ENCODE results near the gene RNU6-7. TPM values are rescaled to one million over a fixed set of nuclear protein-coding genes. Genes with fewer than 3 reads are reported as not detected.

Gene RNU6-7
- total RNA-seq, 4 donors from 2014 or later = not detected

DNA sequence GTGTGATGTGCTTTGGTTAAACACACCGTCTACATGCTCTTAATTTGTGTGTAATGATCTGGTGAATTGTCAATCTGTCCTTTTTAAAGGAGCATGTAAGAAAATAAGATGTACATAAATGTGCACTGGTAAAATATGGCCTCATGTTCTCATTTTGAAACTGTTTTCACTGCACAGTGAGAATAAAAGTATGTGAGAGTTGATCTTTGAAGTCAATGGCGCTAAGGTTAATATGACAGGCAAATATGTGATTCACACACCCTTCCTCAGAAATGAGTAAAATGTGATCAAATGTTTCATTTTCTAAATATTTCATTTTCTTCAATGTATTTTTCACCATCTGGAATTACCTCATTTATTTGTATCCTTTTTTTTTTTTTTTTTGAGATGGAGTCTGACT, 8.3 kb upstream of the RNU6-7 start:
- H3K4me3 ChIP-seq (ENCODE audit: low read depth, poor library complexity, severe bottlenecking) = no peak overlapping the region
- 83 to 85% methylated on average over 2 of the region's 2 CpGs for WGBS, 2 donors
- no peak for DNase-seq (ENCODE audit: low spot score in 2 of 2)
- intact Hi-C loops (cut with DNase I; ENCODE audit: low total_unique reads) = no loop called here
- TF ChIP-seq, protein P1, sequence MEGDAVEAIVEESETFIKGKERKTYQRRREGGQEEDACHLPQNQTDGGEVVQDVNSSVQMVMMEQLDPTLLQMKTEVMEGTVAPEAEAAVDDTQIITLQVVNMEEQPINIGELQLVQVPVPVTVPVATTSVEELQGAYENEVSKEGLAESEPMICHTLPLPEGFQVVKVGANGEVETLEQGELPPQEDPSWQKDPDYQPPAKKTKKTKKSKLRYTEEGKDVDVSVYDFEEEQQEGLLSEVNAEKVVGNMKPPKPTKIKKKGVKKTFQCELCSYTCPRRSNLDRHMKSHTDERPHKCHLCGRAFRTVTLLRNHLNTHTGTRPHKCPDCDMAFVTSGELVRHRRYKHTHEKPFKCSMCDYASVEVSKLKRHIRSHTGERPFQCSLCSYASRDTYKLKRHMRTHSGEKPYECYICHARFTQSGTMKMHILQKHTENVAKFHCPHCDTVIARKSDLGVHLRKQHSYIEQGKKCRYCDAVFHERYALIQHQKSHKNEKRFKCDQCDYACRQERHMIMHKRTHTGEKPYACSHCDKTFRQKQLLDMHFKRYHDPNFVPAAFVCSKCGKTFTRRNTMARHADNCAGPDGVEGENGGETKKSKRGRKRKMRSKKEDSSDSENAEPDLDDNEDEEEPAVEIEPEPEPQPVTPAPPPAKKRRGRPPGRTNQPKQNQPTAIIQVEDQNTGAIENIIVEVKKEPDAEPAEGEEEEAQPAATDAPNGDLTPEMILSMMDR (IDR thresholded peaks at IDR 0.05) = no peak

DNA sequence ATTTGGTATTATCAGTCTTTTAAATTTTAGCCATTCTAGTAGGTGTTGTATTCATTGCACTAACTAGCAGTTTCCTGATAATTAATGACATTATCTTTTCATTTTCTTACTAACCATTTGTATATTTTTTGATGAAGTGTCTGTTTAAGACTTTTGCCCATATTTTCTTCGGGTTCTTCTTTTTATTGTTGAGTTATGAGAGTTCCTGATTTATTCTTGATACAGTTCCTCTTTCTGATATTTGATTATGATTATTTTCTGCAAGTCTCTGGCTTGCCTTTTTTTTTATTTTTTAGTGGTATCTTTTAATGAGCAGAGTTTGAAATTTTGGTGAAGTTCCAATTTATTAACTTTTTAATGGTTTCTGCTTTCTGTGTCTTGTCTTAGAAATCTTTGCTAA, 6.2 kb upstream of the RNU6-7 start:
- TF ChIP-seq, protein P1 (IDR thresholded peaks at IDR 0.05) = no peak
- no peak for TF ChIP-seq POLR2A (IDR thresholded peaks at IDR 0.05)
- WGBS, 2 donors = 63 to 65% methylated on average over 1 of the region's 1 CpG
- intact Hi-C loops (cut with DNase I; ENCODE audit: low total_unique reads) = no loop called here
- no peak overlapping the region for H3K4me3 ChIP-seq (ENCODE audit: low read depth, poor library complexity, severe bottlenecking)
- DNase-seq (ENCODE audit: low spot score in 2 of 2) = no peak

DNA sequence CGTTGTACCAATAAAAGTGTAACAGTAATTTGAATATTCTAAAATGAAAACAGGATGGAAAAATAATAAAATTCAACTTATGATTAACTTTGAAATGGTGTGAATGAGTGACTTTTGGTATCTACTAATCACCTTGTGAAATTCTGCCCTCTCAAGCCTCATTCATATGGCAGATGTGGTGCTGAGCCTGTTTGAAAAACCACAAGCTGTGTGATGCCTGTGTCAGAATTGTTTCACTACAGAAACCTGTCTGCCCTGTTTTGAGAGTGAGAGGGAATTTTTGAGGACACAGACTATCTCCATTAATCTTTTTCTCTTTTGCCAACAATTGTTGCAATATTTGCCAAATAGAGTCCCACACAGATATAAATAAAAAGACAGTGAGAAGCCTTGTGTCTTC, 3.9 kb upstream of the RNU6-7 start:
- no peak overlapping the region for H3K4me3 ChIP-seq (ENCODE audit: low read depth, poor library complexity, severe bottlenecking)
- intact Hi-C loops (cut with DNase I; ENCODE audit: low total_unique reads) = no loop called here
- no peak for TF ChIP-seq POLR2A (IDR thresholded peaks at IDR 0.05)
- TF ChIP-seq, protein P1 (IDR thresholded peaks at IDR 0.05) = no peak
- DNase-seq (ENCODE audit: low spot score in 2 of 2) = no peak
- 42 to 47% methylated on average over 1 of the region's 1 CpG for WGBS, 2 donors

DNA sequence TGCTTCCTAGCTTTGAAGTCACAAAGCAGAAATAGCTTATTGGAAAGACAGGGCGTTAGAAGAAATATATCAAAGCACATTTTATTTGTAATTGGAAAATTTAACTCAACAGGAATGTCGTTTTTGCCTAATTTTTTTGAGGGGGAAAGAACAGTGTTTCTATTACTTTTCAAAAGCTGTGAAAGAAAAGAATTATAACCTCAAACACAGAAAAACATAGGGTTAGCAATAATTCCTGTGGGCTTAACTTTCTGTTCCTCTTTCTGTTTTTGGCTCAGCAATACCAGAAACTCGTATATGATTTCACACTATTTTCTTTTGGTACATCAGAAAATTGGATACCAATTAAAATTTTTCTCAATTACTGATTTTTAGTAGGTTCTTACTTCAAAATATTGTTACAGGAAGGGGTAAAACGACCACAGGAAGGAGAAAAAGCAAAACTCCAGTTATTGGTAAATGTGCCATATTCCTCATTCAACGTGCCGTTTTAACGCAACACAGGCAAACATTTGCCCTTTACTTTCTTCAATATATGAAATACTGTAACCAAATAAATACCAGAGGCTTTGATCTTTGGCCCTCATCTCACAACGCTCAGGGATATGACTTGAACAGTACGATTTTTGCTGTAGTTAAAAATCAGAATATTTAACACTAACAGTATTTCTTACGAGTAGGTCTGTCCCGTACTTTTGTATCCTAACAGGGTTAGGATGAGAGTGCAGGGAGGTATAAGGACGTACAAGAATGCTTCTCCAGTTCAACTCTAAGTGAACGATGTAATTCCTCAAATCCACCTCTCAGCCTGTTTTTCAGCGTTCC, 1.3 kb upstream of the RNU6-7 start:
- no peak for TF ChIP-seq POLR2A (IDR thresholded peaks at IDR 0.05)
- TF ChIP-seq, protein P1 (IDR thresholded peaks at IDR 0.05) = no peak
- no peak for DNase-seq (ENCODE audit: low spot score in 2 of 2)
- intact Hi-C loops (cut with DNase I; ENCODE audit: low total_unique reads) = no loop called here
- H3K4me3 ChIP-seq (ENCODE audit: low read depth, poor library complexity, severe bottlenecking) = peak overlapping the region; percentile 50
- WGBS, 2 donors = 13 to 16% methylated on average over 14 of the region's 14 CpGs

DNA sequence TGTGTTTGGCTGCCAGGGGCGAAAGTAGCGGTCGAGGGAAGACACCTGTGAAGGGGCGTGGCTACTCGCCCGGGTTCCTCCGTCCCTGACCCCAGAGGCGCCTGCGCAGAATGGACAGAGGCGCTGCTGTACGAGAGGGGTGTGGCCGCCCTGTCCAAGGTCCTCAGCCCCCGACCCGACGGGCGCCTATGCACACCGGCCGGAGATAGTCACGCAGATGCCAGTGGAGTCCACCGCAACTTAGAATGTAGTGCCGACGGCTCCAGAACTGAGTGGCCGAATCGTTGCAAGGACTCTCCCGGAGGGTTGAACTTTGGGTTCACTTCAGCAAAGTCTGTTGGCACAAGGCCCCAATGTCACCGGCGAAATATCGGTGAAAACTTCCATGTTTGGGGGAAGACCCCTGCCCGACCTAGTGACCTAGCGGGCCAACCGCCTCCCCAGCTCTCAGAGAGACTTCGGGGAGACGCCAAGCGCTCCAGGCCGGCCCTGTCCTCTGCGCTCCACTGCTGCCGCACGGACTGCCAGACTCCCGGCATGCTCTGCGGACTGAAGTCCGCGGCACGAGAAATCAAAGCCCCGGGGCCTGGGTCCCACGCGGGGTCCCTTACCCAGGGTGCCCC, 541 bp upstream of the RNU6-7 start:
- intact Hi-C loops (cut with DNase I; ENCODE audit: low total_unique reads) = no loop called here
- peak; percentile 45 to 95 for DNase-seq (ENCODE audit: low spot score in 2 of 2)
- TF ChIP-seq POLR2A (IDR thresholded peaks at IDR 0.05) = no peak
- TF ChIP-seq, protein P1 (IDR thresholded peaks at IDR 0.05) = peak in 1 of 3 donors; percentile 25
- peak overlapping the region; percentile 50 for H3K4me3 ChIP-seq (ENCODE audit: low read depth, poor library complexity, severe bottlenecking)
- 0 to 1% methylated on average over 24 to 43 of the region's 46 CpGs for WGBS, 2 donors
